Adrenal gland (tissue), 12 donors: ENCODE results near the gene PSMC4. TPM values are rescaled to one million over a fixed set of nuclear protein-coding genes. Genes with fewer than 3 reads are reported as not detected.

Source experiments
- DNase-seq, 7 donors: peaks; one replicate each; pipeline ENCODE4 v3.0.0-alpha.2; 2019 to 2020
- H3K27ac ChIP-seq, 5 donors: fragments of 200-600 bp; sonication (generic) in 4 of 5; 1 replicate in 3 of 5; 2 replicates in 2 of 5; pipeline versions ENCODE4 v1.5.1 to v1.8.0; 2016 to 2020; ENCODE audit warnings: mild to moderate bottlenecking in 1 of 5
- H3K27me3 ChIP-seq: fragments of 200-600 bp; 2 replicates; pipeline ENCODE4 v1.8.0; 2021
- H3K36me3 ChIP-seq, 2 donors: fragments of 200-600 bp; replicated peaks in 1 of 2; 1 replicate in 1 of 2; 2 replicates in 1 of 2; pipeline versions ENCODE4 v1.5.1 to v1.8.0; 2018 to 2022
- H3K4me1 ChIP-seq, 2 donors: fragments of 200-600 bp; replicated peaks in 1 of 2; 1 replicate in 1 of 2; 2 replicates in 1 of 2; pipeline versions ENCODE4 v1.5.1 to v1.8.0; 2018 to 2021
- H3K4me3 ChIP-seq, 4 donors: fragments of 200-600 bp; sonication (generic) in 3 of 4; one replicate each; pipeline ENCODE4 v1.5.1; 2016 to 2018
- H3K9me3 ChIP-seq, 3 donors: fragments of 200-600 bp; sonication (generic) in 1 of 3; replicated peaks in 1 of 3; 1 replicate in 2 of 3; 2 replicates in 1 of 3; pipeline versions ENCODE4 v1.5.1 to v1.8.0; 2016 to 2021
- POLR2A ChIP-seq, 2 donors: fragments of 450-650 bp; IDR thresholded peaks; one replicate each; pipeline ENCODE4 v1.6.1; 2017; ENCODE audit warnings: antibody characterized with exemption in 2 of 2, mild to moderate bottlenecking in 2 of 2, moderate library complexity in 1 of 2
- WGBS, 4 donors: extraction: QIAGEN DNeasy Blood & Tissue Kit in 2 of 4; methylation state at CpG; one replicate each; pipeline versions ENCODE4 v1.1.5 to v1.1.7; 2013 to 2017; 5-methylcytosine and 5-hydroxymethylcytosine counted together
- intact Hi-C, 2 donors: fragments of 100-400 bp; cut with DNase I; formaldehyde crosslinking; loops; one replicate each; pipeline versions ENCODE4 v1.14.1 to v1.15.0; 2022 to 2023
- polyA plus RNA-seq, 3 donors: library from polyadenylated mRNA; stranded (reverse); fragments of 200-250 nt in 2 of 3; fragments of 350-450 nt in 1 of 3; fragmentation: Illumina TruSeq in 1 of 3; extraction: RNeasy Lipid Tissue Mini Kit (QIAGEN cat#74804) in 1 of 3; gene quantifications; one replicate each; pipeline ENCODE4 v1.2.3, GENCODE V29; 2013 to 2014
- total RNA-seq, 9 donors: library from RNA; depleted of rRNA in 4 of 9; stranded (reverse); fragments of >200 nt in 4 of 9; fragments of 120-200 nt in 1 of 9; fragmentation: NEBNext Ultra II Directional in 1 of 9; extraction: Animal tissue kit (Norgen Biotek cat#: 25700) in 1 of 9; gene quantifications; one replicate each; pipeline versions ENCODE4 v1.1.0 to v1.2.4, GENCODE V29; 2013 to 2023
- TF ChIP-seq, protein P1 (sequence below), 6 experiments: fragments of 450-650 bp in 4 of 6; fragments of 200-600 bp in 2 of 6; sonication (generic) in 1 of 6; IDR thresholded peaks; 1 replicate in 5 of 6; 2 replicates in 1 of 6; pipeline versions ENCODE4 v1.5.1 to v1.8.0; 2016 to 2021; ENCODE audit warnings: antibody characterized with exemption in 6 of 6, mild to moderate bottlenecking in 2 of 6, moderate library complexity in 1 of 6
- donor health status: healthy with polysubstance abuse.
- donor health status: Bipolar disorder and iron deficiency.
- donor health status: DM: yes; HTN: yes; CAD: no.
- donor health status: DM: no; HTN: no; CAD: no.
- donor health status: DM: no; HTN: no; CAD: no.
- donor health status: DM: yes; HTN: yes; CAD: no.

The PSMC4 gene
- total and polyA plus RNA-seq, 12 donors = 56.3 to 191 (median 109) TPM

DNA sequence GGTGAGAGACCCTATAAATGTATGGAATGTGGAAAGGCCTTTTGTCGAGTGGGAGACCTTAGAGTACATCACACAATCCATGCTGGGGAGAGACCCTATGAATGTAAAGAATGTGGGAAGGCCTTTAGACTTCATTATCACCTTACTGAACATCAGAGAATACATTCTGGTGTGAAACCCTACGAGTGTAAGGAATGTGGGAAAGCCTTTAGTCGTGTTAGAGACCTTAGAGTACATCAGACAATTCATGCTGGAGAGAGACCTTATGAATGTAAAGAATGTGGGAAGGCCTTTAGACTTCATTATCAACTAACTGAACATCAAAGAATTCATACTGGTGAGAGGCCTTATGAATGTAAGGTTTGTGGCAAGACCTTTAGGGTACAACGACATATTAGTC lies 43.0 kb downstream of the PSMC4 start:
- Histone ChIP-seq H3K4me1 (no peaks in the 10 kb centered on the region), H3K27ac (no peak overlapping the region), H3K36me3 (peaks cover 0 to 7% of the 10 kb centered on the region in 2 donors), H3K9me3 (peaks cover 0 to 53% (median 0%) of the 10 kb centered on the region in 3 donors), H3K4me3 (no peak overlapping the region), H3K27me3 (no peaks in the 10 kb centered on the region)
- no peak for TF ChIP-seq POLR2A (IDR thresholded peaks at IDR 0.05)
- TF ChIP-seq, protein P1, sequence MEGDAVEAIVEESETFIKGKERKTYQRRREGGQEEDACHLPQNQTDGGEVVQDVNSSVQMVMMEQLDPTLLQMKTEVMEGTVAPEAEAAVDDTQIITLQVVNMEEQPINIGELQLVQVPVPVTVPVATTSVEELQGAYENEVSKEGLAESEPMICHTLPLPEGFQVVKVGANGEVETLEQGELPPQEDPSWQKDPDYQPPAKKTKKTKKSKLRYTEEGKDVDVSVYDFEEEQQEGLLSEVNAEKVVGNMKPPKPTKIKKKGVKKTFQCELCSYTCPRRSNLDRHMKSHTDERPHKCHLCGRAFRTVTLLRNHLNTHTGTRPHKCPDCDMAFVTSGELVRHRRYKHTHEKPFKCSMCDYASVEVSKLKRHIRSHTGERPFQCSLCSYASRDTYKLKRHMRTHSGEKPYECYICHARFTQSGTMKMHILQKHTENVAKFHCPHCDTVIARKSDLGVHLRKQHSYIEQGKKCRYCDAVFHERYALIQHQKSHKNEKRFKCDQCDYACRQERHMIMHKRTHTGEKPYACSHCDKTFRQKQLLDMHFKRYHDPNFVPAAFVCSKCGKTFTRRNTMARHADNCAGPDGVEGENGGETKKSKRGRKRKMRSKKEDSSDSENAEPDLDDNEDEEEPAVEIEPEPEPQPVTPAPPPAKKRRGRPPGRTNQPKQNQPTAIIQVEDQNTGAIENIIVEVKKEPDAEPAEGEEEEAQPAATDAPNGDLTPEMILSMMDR (IDR thresholded peaks at IDR 0.05) = no peak
- WGBS, 4 donors = 88 to 98% (median 97%) methylated on average over 4 of the region's 4 CpGs
- intact Hi-C loops = no loop called here
- no peak for DNase-seq

DNA sequence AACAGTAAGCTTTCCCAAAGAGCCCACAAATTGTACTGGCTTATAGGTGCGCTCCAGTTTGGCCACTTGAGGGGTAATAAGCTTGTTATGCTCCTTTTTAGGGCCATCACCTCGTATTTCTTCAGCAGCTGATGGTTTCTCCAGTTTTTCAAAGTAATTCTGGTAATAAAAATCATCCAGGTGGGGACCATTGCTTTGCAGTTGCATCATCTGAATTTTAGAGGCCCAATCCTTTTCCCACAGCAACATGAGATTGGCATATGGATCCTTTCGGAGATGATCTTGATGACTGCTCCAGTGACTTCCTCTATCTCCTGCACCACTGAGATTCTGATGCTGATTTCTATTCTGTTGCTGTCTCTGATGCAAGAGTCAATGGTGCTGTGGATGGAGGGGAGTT lies 53.0 kb downstream of the PSMC4 start:
- H3K36me3 ChIP-seq = no peaks in the 10 kb centered on the region
- H3K27me3 ChIP-seq = no peaks in the 10 kb centered on the region
- no peak overlapping the region for H3K27ac ChIP-seq
- no peak for TF ChIP-seq POLR2A (IDR thresholded peaks at IDR 0.05)
- TF ChIP-seq, protein P1 (IDR thresholded peaks at IDR 0.05) = no peak
- no peaks in the 10 kb centered on the region for H3K4me1 ChIP-seq
- no peak for DNase-seq
- 85 to 95% (median 87%) methylated on average over 3 of the region's 3 CpGs for WGBS, 4 donors
- intact Hi-C loops = no loop called here
- H3K4me3 ChIP-seq = no peak overlapping the region
- peaks cover 0 to 75% (median 41%) of the 10 kb centered on the region in 3 donors for H3K9me3 ChIP-seq

DNA sequence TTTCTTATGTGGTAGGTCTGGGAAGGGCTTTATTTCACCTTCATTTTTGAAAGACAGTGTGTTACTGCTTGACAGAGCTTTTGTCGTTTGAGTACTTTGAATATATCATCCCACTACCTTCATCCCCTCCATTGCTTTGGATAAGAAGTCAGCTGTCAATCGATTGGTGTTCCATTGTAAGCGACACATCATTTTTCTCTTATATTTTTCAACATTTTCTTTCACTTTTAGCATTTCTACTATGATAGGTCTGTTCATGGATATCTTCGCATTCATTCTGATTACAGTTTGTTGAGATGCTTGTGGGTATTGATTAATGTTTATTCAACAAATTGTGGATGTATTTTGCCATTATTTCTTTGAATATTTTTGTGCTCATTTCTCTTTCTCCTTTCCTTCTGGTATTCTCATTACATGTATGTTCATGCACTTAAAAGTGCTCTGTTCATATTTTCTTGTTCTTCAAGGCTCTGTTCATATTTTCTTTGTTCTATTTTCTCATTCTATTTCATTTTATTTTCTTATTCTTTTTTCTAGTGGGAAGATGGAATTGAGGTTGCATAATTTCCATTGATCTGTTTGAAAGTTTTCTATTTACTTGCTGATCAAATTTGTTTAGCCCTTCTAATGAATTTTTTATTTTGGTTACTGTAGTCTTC lies 55.1 kb downstream of the PSMC4 start:
- intact Hi-C loops = no loop called here
- no peak overlapping the region for H3K27ac ChIP-seq
- no peak for DNase-seq
- 96 to 97% (median 96%) methylated on average over 4 of the region's 4 CpGs for WGBS, 4 donors
- TF ChIP-seq, protein P1 (IDR thresholded peaks at IDR 0.05) = no peak
- no peak for TF ChIP-seq POLR2A (IDR thresholded peaks at IDR 0.05)
- no peaks in the 10 kb centered on the region for H3K27me3 ChIP-seq
- H3K36me3 ChIP-seq = no peaks in the 10 kb centered on the region
- H3K9me3 ChIP-seq = peaks cover 0 to 73% (median 41%) of the 10 kb centered on the region in 3 donors
- H3K4me3 ChIP-seq = no peak overlapping the region
- no peaks in the 10 kb centered on the region for H3K4me1 ChIP-seq

DNA sequence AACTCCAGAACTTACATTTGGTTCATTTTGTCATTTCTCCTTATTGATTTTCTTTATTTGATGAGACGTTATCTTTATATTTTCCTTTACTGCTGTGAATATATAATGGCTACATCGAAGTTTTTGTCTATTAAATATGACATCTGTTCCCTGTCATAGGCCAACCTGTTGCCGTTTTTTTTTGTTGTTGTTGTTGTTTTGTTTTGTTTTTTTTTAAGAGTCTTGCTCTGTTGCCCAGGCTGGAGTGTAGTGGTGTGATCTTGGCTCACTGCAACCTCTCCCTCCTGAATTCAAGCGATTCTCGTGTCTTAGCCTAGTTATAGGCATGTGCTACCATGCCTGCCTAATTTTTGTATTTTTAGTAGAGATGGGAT lies 55.6 kb downstream of the PSMC4 start:
- Histone ChIP-seq H3K4me1 (no peaks in the 10 kb centered on the region), H3K36me3 (no peaks in the 10 kb centered on the region), H3K27ac (no peak overlapping the region), H3K9me3 (peaks cover 0 to 77% (median 37%) of the 10 kb centered on the region in 3 donors), H3K4me3 (no peak overlapping the region), H3K27me3 (no peaks in the 10 kb centered on the region)
- 96 to 98% (median 97%) methylated on average over 5 of the region's 5 CpGs for WGBS, 4 donors
- DNase-seq = no peak
- intact Hi-C loops = no loop called here
- TF ChIP-seq, protein P1 (IDR thresholded peaks at IDR 0.05) = no peak
- no peak for TF ChIP-seq POLR2A (IDR thresholded peaks at IDR 0.05)

Other genes with a start within 250 kb of the PSMC4 start
- gene CLC, start 233.1 kb upstream of the PSMC4 start, total RNA-seq = 1 to 10 TPM in 1 of 9 donors, not detected in 8; 3.7 TPM
- gene CLC, start 233.1 kb upstream of the PSMC4 start, polyA plus RNA-seq = under 1 TPM in 1 of 3 donors, not detected in 2; 0.66 TPM
- gene LEUTX, start 192.3 kb upstream of the PSMC4 start, total RNA-seq = not detected
- not detected for gene LEUTX, start 192.3 kb upstream of the PSMC4 start, polyA plus RNA-seq
- gene DYRK1B, start 137.0 kb upstream of the PSMC4 start, total RNA-seq = 10 to 100 TPM in 7 of 9 donors, 1 to 10 TPM in 2; 7.8 to 51.0 (median 25.5) TPM
- gene DYRK1B, start 137.0 kb upstream of the PSMC4 start, polyA plus RNA-seq = 10 to 100 TPM; 18.7 to 66.6 (median 30.2) TPM
- 100 to 1,000 TPM in 5 of 9 donors, 10 to 100 TPM in 4; 52.4 to 196 (median 101) TPM for gene FBL, start 124.8 kb upstream of the PSMC4 start, total RNA-seq
- gene FBL, start 124.8 kb upstream of the PSMC4 start, polyA plus RNA-seq = 100 to 1,000 TPM; 101 to 228 (median 214) TPM
- 100 to 1,000 TPM in 5 of 9 donors, 10 to 100 TPM in 3, 1 to 10 TPM in 1; 1.6 to 785 (median 156) TPM for gene FCGBP, start 36.5 kb upstream of the PSMC4 start, total RNA-seq
- 1 to 10 TPM; 3.8 to 7.2 (median 4.4) TPM for gene FCGBP, start 36.5 kb upstream of the PSMC4 start, polyA plus RNA-seq
- 10 to 100 TPM in 3 of 9 donors, 1 to 10 TPM in 6; 5.3 to 15.0 (median 9.0) TPM for gene ZNF546, start 25.9 kb downstream of the PSMC4 start, total RNA-seq
- gene ZNF546, start 25.9 kb downstream of the PSMC4 start, polyA plus RNA-seq = 1 to 10 TPM; 4.0 to 5.1 (median 4.4) TPM
- 10 to 100 TPM in 7 of 9 donors, 1 to 10 TPM in 2; 7.9 to 31.4 (median 19.0) TPM for gene ZNF780B, start 85.1 kb downstream of the PSMC4 start, total RNA-seq
- gene ZNF780B, start 85.1 kb downstream of the PSMC4 start, polyA plus RNA-seq = 10 to 100 TPM in 2 of 3 donors, 1 to 10 TPM in 1; 8.5 to 17.8 (median 13.8) TPM
- gene ZNF780A, start 119.8 kb downstream of the PSMC4 start, total RNA-seq = 10 to 100 TPM; 12.9 to 65.6 (median 22.0) TPM
- gene ZNF780A, start 119.8 kb downstream of the PSMC4 start, polyA plus RNA-seq = 10 to 100 TPM; 14.8 to 28.4 (median 28.1) TPM
- 10 to 100 TPM in 8 of 9 donors, 1 to 10 TPM in 1; 9.0 to 27.6 (median 17.6) TPM for gene MAP3K10, start 220.3 kb downstream of the PSMC4 start, total RNA-seq
- 10 to 100 TPM in 2 of 3 donors, 1 to 10 TPM in 1; 2.4 to 78.3 (median 26.5) TPM for gene MAP3K10, start 220.3 kb downstream of the PSMC4 start, polyA plus RNA-seq
- 1 to 10 TPM in 1 of 9 donors, under 1 TPM in 1, not detected in 7; 0.32 to 2.6 TPM for gene TTC9B, start 247.2 kb downstream of the PSMC4 start, total RNA-seq
- gene TTC9B, start 247.2 kb downstream of the PSMC4 start, polyA plus RNA-seq = under 1 TPM in 2 of 3 donors, not detected in 1; 0.51 to 0.56 TPM